ENCODE results near the gene TFPI. TPM values are rescaled to one million over a fixed set of nuclear protein-coding genes. Genes with fewer than 3 reads are reported as not detected.
"Not testable (repeated sequence)": the region's sequence is repeated elsewhere in the genome, so short reads cannot be mapped to it uniquely, and the experiment has no call there.

The TFPI gene
- total RNA-seq, 1 donor from 2014 or later = 56.6 TPM

GRCh38 chr2:187566712-187567111, 12.5 kb upstream of the TFPI start:
- Histone ChIP-seq H3K9me3 (ENCODE audit: insufficient read depth, low read depth, low read length) (no peaks in the 10 kb centered on the region), H3K79me2 (ENCODE audit: insufficient read depth, low read length) (no peaks in the 10 kb centered on the region), H3K4me2 (ENCODE audit: low read length) (no peak overlapping the region), H3K27me3 (ENCODE audit: insufficient read depth, low read length) (no peaks in the 10 kb centered on the region), H3K27ac (ENCODE audit: low read depth, low read length) (no peak overlapping the region), H3K4me3 (ENCODE audit: insufficient read depth, low read depth, low read length) (no peak overlapping the region), H3K36me3 (ENCODE audit: insufficient read depth, low read length) (no peaks in the 10 kb centered on the region), H2AFZ (ENCODE audit: low read depth, low read length) (no peak overlapping the region), H3K9ac (ENCODE audit: low read length) (no peak overlapping the region), H3K4me1 (ENCODE audit: insufficient read depth, low read length) (no peaks in the 10 kb centered on the region), H4K20me1 (ENCODE audit: insufficient read depth, low read length) (no peaks in the 10 kb centered on the region)
- FAIRE-seq (no peak), DNase-seq (ENCODE audit: low read depth) (no peak)
- Mint-ChIP-seq H3K4me3 (ENCODE audit: unreplicated experiment) (no peak overlapping the region), H3K4me1 (ENCODE audit: low read depth, unreplicated experiment) (no peaks in the 10 kb centered on the region), H3K27me3 (ENCODE audit: low read depth, unreplicated experiment) (no peaks in the 10 kb centered on the region), H3K27ac (ENCODE audit: unreplicated experiment) (no peak overlapping the region), H3K9me3 (ENCODE audit: unreplicated experiment) (no peaks in the 10 kb centered on the region), H3K36me3 (ENCODE audit: low read depth, unreplicated experiment) (no peaks in the 10 kb centered on the region)
- no peak for TF ChIP-seq CTCF (IDR thresholded peaks at IDR 0.05; ENCODE audit: insufficient read depth, low read depth, low read length)
- no peak for TF ChIP-seq EZH2 (IDR thresholded peaks at IDR 0.05; ENCODE audit: insufficient read depth, low read length)

- no peaks in the 10 kb centered on the region for H3K4me1 Mint-ChIP-seq (ENCODE audit: low read depth, unreplicated experiment)
- DNase-seq (ENCODE audit: low read depth) (no peak), FAIRE-seq (no peak)
- Histone ChIP-seq H3K27me3 (ENCODE audit: insufficient read depth, low read length) (no peaks in the 10 kb centered on the region), H3K4me2 (ENCODE audit: low read length) (no peak overlapping the region), H2AFZ (ENCODE audit: low read depth, low read length) (no peak overlapping the region), H4K20me1 (ENCODE audit: insufficient read depth, low read length) (no peaks in the 10 kb centered on the region), H3K79me2 (ENCODE audit: insufficient read depth, low read length) (no peaks in the 10 kb centered on the region), H3K4me1 (ENCODE audit: insufficient read depth, low read length) (no peaks in the 10 kb centered on the region), H3K36me3 (ENCODE audit: insufficient read depth, low read length) (no peaks in the 10 kb centered on the region), H3K9me3 (ENCODE audit: insufficient read depth, low read depth, low read length) (no peaks in the 10 kb centered on the region), H3K4me3 (ENCODE audit: insufficient read depth, low read depth, low read length) (no peak overlapping the region), H3K9ac (ENCODE audit: low read length) (no peak overlapping the region), H3K27ac (ENCODE audit: low read depth, low read length) (no peak overlapping the region)
- no peak for TF ChIP-seq CTCF (IDR thresholded peaks at IDR 0.05; ENCODE audit: insufficient read depth, low read depth, low read length)
- TF ChIP-seq EZH2 (IDR thresholded peaks at IDR 0.05; ENCODE audit: insufficient read depth, low read length) = no peak
- H3K9me3 Mint-ChIP-seq (ENCODE audit: unreplicated experiment) = no peaks in the 10 kb centered on the region
- no peak overlapping the region for H3K4me3 Mint-ChIP-seq (ENCODE audit: unreplicated experiment)
- no peak overlapping the region for H3K27ac Mint-ChIP-seq (ENCODE audit: unreplicated experiment)
- H3K36me3 Mint-ChIP-seq (ENCODE audit: low read depth, unreplicated experiment) = no peaks in the 10 kb centered on the region
- H3K27me3 Mint-ChIP-seq (ENCODE audit: low read depth, unreplicated experiment) = no peaks in the 10 kb centered on the region
These were observed 12.0 kb upstream of the TFPI start for GRCh38 chr2:187566266-187566665.

- H4K20me1 ChIP-seq (ENCODE audit: insufficient read depth, low read length); H3K27ac Mint-ChIP-seq (ENCODE audit: unreplicated experiment); H3K4me2 ChIP-seq (ENCODE audit: low read length); H3K36me3 ChIP-seq (ENCODE audit: insufficient read depth, low read length); H3K9me3 ChIP-seq (ENCODE audit: insufficient read depth, low read depth, low read length); H3K9me3 Mint-ChIP-seq (ENCODE audit: unreplicated experiment); H3K4me1 Mint-ChIP-seq (ENCODE audit: low read depth, unreplicated experiment); H3K4me3 Mint-ChIP-seq (ENCODE audit: unreplicated experiment); H2AFZ ChIP-seq (ENCODE audit: low read depth, low read length); H3K4me3 ChIP-seq (ENCODE audit: insufficient read depth, low read depth, low read length); H3K27me3 ChIP-seq (ENCODE audit: insufficient read depth, low read length); H3K27me3 Mint-ChIP-seq (ENCODE audit: low read depth, unreplicated experiment); H3K9ac ChIP-seq (ENCODE audit: low read length); H3K36me3 Mint-ChIP-seq (ENCODE audit: low read depth, unreplicated experiment); DNase-seq (ENCODE audit: low read depth); H3K4me1 ChIP-seq (ENCODE audit: insufficient read depth, low read length); FAIRE-seq; H3K79me2 ChIP-seq (ENCODE audit: insufficient read depth, low read length); H3K27ac ChIP-seq (ENCODE audit: low read depth, low read length): not testable (repeated sequence)
These were observed 11.4 kb upstream of the TFPI start for GRCh38 chr2:187565618-187566017.

- H3K27ac ChIP-seq (ENCODE audit: low read depth, low read length); H3K4me1 ChIP-seq (ENCODE audit: insufficient read depth, low read length); H3K9me3 Mint-ChIP-seq (ENCODE audit: unreplicated experiment); H3K27me3 Mint-ChIP-seq (ENCODE audit: low read depth, unreplicated experiment); FAIRE-seq; H3K9me3 ChIP-seq (ENCODE audit: insufficient read depth, low read depth, low read length); H3K27ac Mint-ChIP-seq (ENCODE audit: unreplicated experiment); H3K36me3 ChIP-seq (ENCODE audit: insufficient read depth, low read length); H3K36me3 Mint-ChIP-seq (ENCODE audit: low read depth, unreplicated experiment); H3K9ac ChIP-seq (ENCODE audit: low read length); DNase-seq (ENCODE audit: low read depth); H3K4me3 ChIP-seq (ENCODE audit: insufficient read depth, low read depth, low read length); H3K4me2 ChIP-seq (ENCODE audit: low read length); H4K20me1 ChIP-seq (ENCODE audit: insufficient read depth, low read length); H3K27me3 ChIP-seq (ENCODE audit: insufficient read depth, low read length); H3K4me1 Mint-ChIP-seq (ENCODE audit: low read depth, unreplicated experiment); H2AFZ ChIP-seq (ENCODE audit: low read depth, low read length); H3K4me3 Mint-ChIP-seq (ENCODE audit: unreplicated experiment): not testable (repeated sequence)
- H3K79me2 ChIP-seq (ENCODE audit: insufficient read depth, low read length) = peaks cover 27% of the 10 kb centered on the region
These were observed 2.3 kb upstream of the TFPI start for GRCh38 chr2:187556493-187556892.
